KMS-11 (cell line): ENCODE data around the gene ORC1.

ENCODE experiments used
- H2AFZ ChIP-seq: fragments of 200-600 bp; sonication (generic); 2 replicates; pipeline ENCODE4 v1.6.1; 2016; ENCODE audit warnings: antibody characterized with exemption, mixed run types, low read depth
- H3K27ac ChIP-seq: fragments of 200-600 bp; sonication (generic); 2 replicates; pipeline ENCODE4 v1.6.1; 2016; ENCODE audit warnings: mild to moderate bottlenecking, mixed run types
- H3K27me3 ChIP-seq: fragments of 200-600 bp; sonication (generic); 2 replicates; pipeline ENCODE4 v1.6.1; 2017; ENCODE audit warnings: mild to moderate bottlenecking, low read depth, mixed run types, moderate library complexity; ENCODE audit not compliant: insufficient read depth
- H3K36me3 ChIP-seq: fragments of 200-600 bp; sonication (generic); 2 replicates; pipeline ENCODE4 v1.6.1; 2017; ENCODE audit warnings: mild to moderate bottlenecking, mixed run types; ENCODE audit not compliant: insufficient read depth
- H3K4me1 ChIP-seq: fragments of 200-600 bp; sonication (generic); 2 replicates; pipeline ENCODE4 v1.6.1; 2016; ENCODE audit warnings: mild to moderate bottlenecking, low read depth, mixed run types; ENCODE audit not compliant: poor library complexity, severe bottlenecking
- H3K4me2 ChIP-seq: fragments of 200-600 bp; sonication (generic); 2 replicates; pipeline ENCODE4 v1.7.0; 2016; ENCODE audit warnings: mild to moderate bottlenecking, mixed run types
- H3K4me3 ChIP-seq: fragments of 200-600 bp; sonication (generic); IDR thresholded peaks from 2 replicates; pipeline ENCODE4 v1.6.1; 2017; ENCODE audit warnings: low read depth, low read length, mixed read lengths; ENCODE audit not compliant: insufficient read depth
- H3K79me2 ChIP-seq: fragments of 200-600 bp; sonication (generic); 2 replicates; pipeline ENCODE4 v1.6.1; 2016; ENCODE audit warnings: low read depth, mixed run types; ENCODE audit not compliant: insufficient read depth
- H3K9ac ChIP-seq: fragments of 200-600 bp; sonication (generic); 2 replicates; pipeline ENCODE4 v1.6.1; 2016; ENCODE audit warnings: mild to moderate bottlenecking, mixed run types
- H4K20me1 ChIP-seq: fragments of 200-600 bp; sonication (generic); 2 replicates; pipeline ENCODE4 v1.6.1; 2016; ENCODE audit warnings: mild to moderate bottlenecking, mixed run types; ENCODE audit not compliant: insufficient read depth
- TF ChIP-seq, protein P1 (sequence below): fragments of 200-600 bp; sonication (generic); conservative IDR thresholded peaks from 2 replicates; pipeline ENCODE4 v1.6.1; 2017; ENCODE audit warnings: low read depth, mild to moderate bottlenecking, antibody characterized with exemption, low read length, moderate library complexity, mixed read lengths

The ORC1 gene

GRCh38 chr1:52334906-52335528 lies 69.2 kb downstream of the ORC1 start:
- H3K27ac ChIP-seq, result no peak overlapping the region
- H3K4me1 ChIP-seq, result peaks cover 6% of the 10 kb centered on the region
- TF ChIP-seq, protein P1, sequence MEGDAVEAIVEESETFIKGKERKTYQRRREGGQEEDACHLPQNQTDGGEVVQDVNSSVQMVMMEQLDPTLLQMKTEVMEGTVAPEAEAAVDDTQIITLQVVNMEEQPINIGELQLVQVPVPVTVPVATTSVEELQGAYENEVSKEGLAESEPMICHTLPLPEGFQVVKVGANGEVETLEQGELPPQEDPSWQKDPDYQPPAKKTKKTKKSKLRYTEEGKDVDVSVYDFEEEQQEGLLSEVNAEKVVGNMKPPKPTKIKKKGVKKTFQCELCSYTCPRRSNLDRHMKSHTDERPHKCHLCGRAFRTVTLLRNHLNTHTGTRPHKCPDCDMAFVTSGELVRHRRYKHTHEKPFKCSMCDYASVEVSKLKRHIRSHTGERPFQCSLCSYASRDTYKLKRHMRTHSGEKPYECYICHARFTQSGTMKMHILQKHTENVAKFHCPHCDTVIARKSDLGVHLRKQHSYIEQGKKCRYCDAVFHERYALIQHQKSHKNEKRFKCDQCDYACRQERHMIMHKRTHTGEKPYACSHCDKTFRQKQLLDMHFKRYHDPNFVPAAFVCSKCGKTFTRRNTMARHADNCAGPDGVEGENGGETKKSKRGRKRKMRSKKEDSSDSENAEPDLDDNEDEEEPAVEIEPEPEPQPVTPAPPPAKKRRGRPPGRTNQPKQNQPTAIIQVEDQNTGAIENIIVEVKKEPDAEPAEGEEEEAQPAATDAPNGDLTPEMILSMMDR, result no peak
- H3K36me3 ChIP-seq, result no peaks in the 10 kb centered on the region
- no peak overlapping the region for H3K4me2 ChIP-seq
- H3K4me3 ChIP-seq, result no peak overlapping the region
- no peaks in the 10 kb centered on the region for H3K79me2 ChIP-seq
- no peak overlapping the region for H3K9ac ChIP-seq
- no peaks in the 10 kb centered on the region for H4K20me1 ChIP-seq
- no peaks in the 10 kb centered on the region for H3K27me3 ChIP-seq
- H2AFZ ChIP-seq, result no peak overlapping the region

DNA sequence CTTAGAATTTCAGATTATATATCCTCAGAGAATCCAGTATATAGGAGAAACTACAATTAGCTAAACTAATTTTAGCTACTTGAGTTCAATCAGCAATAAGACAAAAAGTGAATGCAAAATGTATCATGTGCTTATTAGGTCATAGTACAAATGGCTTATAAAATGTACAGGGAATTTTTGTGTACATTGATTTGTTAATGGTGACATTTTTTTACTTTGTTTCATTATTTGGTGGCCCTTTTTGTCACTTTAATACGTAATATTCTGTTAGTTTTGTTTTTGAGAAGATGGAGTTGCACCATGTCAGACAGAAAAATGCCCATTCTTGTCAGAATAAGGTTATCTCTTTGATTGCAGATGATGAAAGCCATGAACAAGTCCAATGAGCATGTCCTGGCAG lies 71.8 kb downstream of the ORC1 start:
- Histone ChIP-seq H2AFZ (no peak overlapping the region), H3K9ac (no peak overlapping the region), H3K4me3 (no peak overlapping the region), H4K20me1 (no peaks in the 10 kb centered on the region), H3K4me1 (peaks cover 6% of the 10 kb centered on the region), H3K79me2 (no peaks in the 10 kb centered on the region), H3K27ac (no peak overlapping the region), H3K27me3 (no peaks in the 10 kb centered on the region), H3K4me2 (no peak overlapping the region), H3K36me3 (no peaks in the 10 kb centered on the region)
- TF ChIP-seq, protein P1, result no peak

GRCh38 chr1:52328615-52329014 lies 75.6 kb downstream of the ORC1 start:
- no peaks in the 10 kb centered on the region for H3K36me3 ChIP-seq
- no peaks in the 10 kb centered on the region for H4K20me1 ChIP-seq
- H3K4me2 ChIP-seq, result no peak overlapping the region
- H3K79me2 ChIP-seq, result no peaks in the 10 kb centered on the region
- H2AFZ ChIP-seq, result no peak overlapping the region
- H3K9ac ChIP-seq, result no peak overlapping the region
- H3K4me1 ChIP-seq, result no peaks in the 10 kb centered on the region
- no peak overlapping the region for H3K27ac ChIP-seq
- H3K27me3 ChIP-seq, result no peaks in the 10 kb centered on the region
- TF ChIP-seq, protein P1, result no peak
- no peak overlapping the region for H3K4me3 ChIP-seq

DNA sequence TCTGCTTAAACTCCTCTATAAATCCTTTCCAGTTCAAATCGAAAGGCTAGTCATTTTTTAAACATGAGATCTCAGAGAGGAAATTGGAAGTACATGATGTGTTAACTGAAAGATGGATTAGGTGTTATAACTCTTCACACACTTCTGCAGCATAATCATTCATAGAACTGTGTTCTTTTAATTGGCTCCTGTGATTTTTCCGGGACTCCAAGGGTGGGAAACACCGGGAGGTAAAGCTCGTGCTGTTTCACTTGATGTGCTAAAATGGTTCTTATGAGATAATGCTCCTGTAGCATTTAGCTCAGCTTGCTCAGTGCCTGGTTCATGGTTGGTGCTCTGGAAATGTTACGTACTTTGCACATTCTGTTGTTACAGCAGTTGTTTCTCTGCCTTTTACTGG lies 78.4 kb downstream of the ORC1 start:
- H3K79me2 ChIP-seq, result no peaks in the 10 kb centered on the region
- H3K36me3 ChIP-seq, result no peaks in the 10 kb centered on the region
- no peaks in the 10 kb centered on the region for H3K27me3 ChIP-seq
- H3K9ac ChIP-seq, result no peak overlapping the region
- TF ChIP-seq, protein P1, result no peak
- no peak overlapping the region for H3K4me3 ChIP-seq
- no peak overlapping the region for H2AFZ ChIP-seq
- no peak overlapping the region for H3K27ac ChIP-seq
- H4K20me1 ChIP-seq, result no peaks in the 10 kb centered on the region
- H3K4me1 ChIP-seq, result no peaks in the 10 kb centered on the region
- no peak overlapping the region for H3K4me2 ChIP-seq
